GM10248 (cell line): ENCODE data around the gene CEP20.
"Not testable (repeated sequence)": the region's sequence is repeated elsewhere in the genome, so short reads cannot be mapped to it uniquely, and the experiment has no call there.

Experiments
- CTCF ChIA-PET: fragments of 300-600 bp; sonication (Branson Sonifier 250); formaldehyde crosslinking; extraction: SDS; loops from one replicate; lab custom pipeline; 2021; ENCODE audit warnings: antibody characterized with exemption; lab: Yijun Ruan, JAX
- POLR2A ChIA-PET: fragments of 350-650 bp; sonication (Branson Sonifier 250); formaldehyde crosslinking; extraction: SDS; loops from one replicate; lab custom pipeline; 2020; ENCODE audit warnings: antibody characterized with exemption; lab: Yijun Ruan, JAX
- DNase-seq: peaks from one replicate; pipeline ENCODE4 v3.0.0; 2012; ENCODE audit errors: extremely low spot score
- CTCF ChIP-seq: IDR thresholded peaks from 2 replicates; pipeline ENCODE4 v1.5.1; 2012; ENCODE audit warnings: mild to moderate bottlenecking, low read depth; ENCODE audit errors: extremely low read depth, missing control alignments, control extremely low read depth

The CEP20 gene

DNA sequence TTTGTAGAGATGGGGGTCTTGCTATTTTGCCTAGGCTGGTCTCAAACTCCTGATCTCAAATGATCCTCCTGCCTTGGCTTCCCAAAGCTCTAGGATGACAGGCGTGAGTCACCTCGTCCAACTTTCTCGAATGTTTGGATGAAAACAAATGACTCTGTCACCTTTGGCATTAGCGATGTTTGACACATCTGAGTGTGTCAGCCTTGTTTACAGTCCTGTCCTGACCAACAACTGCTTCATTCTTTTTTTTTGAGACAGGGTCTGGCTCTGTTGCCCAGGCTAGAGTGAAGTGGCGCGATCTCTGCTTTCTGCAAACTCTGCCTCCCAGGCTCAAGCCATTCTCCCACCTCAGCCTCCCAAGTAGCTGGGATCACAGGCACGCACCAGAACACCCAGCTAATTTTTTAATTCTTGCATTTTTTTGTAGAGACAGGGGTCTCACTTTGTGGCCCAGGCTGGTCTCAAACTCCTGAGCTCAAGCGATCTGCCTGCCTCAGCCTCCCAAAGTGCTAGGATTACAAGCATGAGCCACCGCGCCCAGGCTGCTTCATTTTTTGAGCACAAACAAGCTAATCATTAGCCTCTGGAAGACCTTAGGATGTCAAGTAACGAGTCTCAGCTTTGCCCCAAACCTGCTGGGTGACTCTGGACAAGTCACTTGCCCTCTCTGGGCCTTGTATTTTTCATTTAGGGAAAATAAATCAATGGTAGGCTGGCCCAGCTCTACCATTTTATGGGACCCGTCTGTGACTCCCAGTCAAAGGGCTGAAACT lies 39.0 kb downstream of the CEP20 start:
- no peak for DNase-seq
- no peak for TF ChIP-seq CTCF
- ChIA-PET CTCF (interaction anchor here (1.1 to 2.7 kb wide), 3 partner anchors 9 to 27 kb away, joined by 3 to 11 read pairs (median 6); no protein-coding TSS in a partner anchor), POLR2A (no interaction called here)

DNA sequence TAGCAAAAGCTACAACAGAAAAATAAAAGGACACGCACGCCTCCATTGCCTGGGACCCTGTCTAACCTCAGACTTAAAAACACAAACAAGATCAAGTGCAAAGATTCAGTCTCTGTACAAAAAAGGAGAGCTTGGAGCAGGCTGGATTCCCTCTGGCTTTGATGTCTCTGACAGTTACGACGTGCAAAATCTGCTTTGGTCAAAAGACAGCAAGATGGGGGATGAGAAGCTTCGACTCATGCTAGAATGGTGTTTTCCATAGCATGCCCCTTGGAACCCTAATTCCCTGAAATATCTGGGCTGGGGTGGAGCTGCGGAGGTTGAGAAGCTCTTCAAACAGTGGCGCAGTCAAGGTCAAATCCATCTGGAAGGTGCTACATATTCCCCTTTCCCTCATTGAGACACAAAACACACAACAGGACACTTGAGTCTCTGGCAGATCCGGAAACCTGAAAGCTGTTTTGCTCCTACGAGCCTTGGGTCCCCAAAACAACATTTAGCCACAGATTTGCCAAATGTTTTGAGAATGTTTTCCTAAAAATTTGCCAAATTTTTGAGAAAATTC lies 40.7 kb downstream of the CEP20 start:
- ChIA-PET POLR2A (interaction anchor here (0.5 kb wide), 1 partner anchor 19 kb away, joined by 4 read pairs; no protein-coding TSS in a partner anchor), CTCF (interaction anchor here (1.6 to 2.7 kb wide), 2 partner anchors 11 to 26 kb away, joined by 6 to 11 read pairs; no protein-coding TSS in a partner anchor)
- DNase-seq = no peak
- TF ChIP-seq CTCF = no peak

GRCh38 chr16:15846510-15846909 lies 41.9 kb downstream of the CEP20 start:
- ChIA-PET POLR2A (no interaction called here), CTCF (interaction anchor here (2.7 kb wide), 1 partner anchor 24 kb away, joined by 11 read pairs; no protein-coding TSS in a partner anchor)
- DNase-seq = no peak
- TF ChIP-seq CTCF = no peak

GRCh38 chr16:15843635-15844279 lies 44.6 kb downstream of the CEP20 start:
- CTCF ChIA-PET = no interaction called here
- POLR2A ChIA-PET = no interaction called here
- no peak for DNase-seq
- TF ChIP-seq CTCF = no peak

DNA sequence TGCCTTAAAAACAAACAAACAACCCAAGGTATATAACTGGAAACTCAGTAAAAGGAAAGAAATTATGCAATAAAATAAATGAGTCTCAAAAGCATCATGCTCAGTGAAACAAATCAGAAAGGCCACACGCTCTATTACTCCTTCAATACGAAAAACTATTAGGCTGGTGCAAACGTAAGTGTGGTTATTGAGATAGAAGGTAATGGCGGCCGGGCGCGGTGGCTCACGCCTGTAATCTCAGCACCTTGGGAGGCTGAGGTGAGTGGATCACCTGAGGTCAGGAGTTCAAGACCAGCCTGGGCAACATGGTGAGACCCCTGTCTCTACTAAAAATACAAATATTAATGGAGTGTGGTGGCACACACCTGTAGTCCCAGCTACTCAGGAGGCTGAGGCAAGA lies 49.2 kb downstream of the CEP20 start:
- CTCF ChIA-PET, POLR2A ChIA-PET, DNase-seq: not testable (repeated sequence)

- no peak for DNase-seq
- ChIA-PET POLR2A (no interaction called here), CTCF (no interaction called here)
- no peak for TF ChIP-seq CTCF
Observed at GRCh38 chr16:15837761-15838160, 50.6 kb downstream of the CEP20 start.
